Esophagus squamous epithelium (tissue), 5 donors: ENCODE measurements around the gene CHST12. TPM values are rescaled to one million over a fixed set of nuclear protein-coding genes. Genes with fewer than 3 reads are reported as not detected.

Experiments used
- DNase-seq: peaks from one replicate; lab custom pipeline; 2025; lab: John Stamatoyannopoulos, UW
- H3K27ac ChIP-seq, 4 donors: fragments of 200-600 bp; sonication (generic); one replicate each; pipeline ENCODE4 v1.5.1; 2016 to 2019; ENCODE audit warnings: mild to moderate bottlenecking in 1 of 4
- H3K27me3 ChIP-seq, 4 donors: fragments of 200-600 bp; sonication (generic); 1 replicate in 3 of 4; 2 replicates in 1 of 4; pipeline versions ENCODE4 v1.5.1 to v1.6.0; 2017 to 2021; ENCODE audit warnings: antibody characterized with exemption in 1 of 4
- H3K36me3 ChIP-seq, 3 donors: fragments of 200-600 bp; sonication (generic); one replicate each; pipeline ENCODE4 v1.5.1; 2016 to 2019
- H3K4me1 ChIP-seq, 3 donors: fragments of 200-600 bp; sonication (generic); one replicate each; pipeline ENCODE4 v1.5.1; 2017 to 2019
- H3K4me3 ChIP-seq, 4 donors: fragments of 200-600 bp; sonication (generic); 1 replicate in 3 of 4; 2 replicates in 1 of 4; pipeline ENCODE4 v1.5.1; 2016 to 2019; ENCODE audit warnings: mild to moderate bottlenecking in 2 of 4, moderate library complexity in 1 of 4
- H3K9me3 ChIP-seq, 3 donors: fragments of 200-600 bp; sonication (generic); one replicate each; pipeline ENCODE4 v1.5.1; 2016 to 2019
- POLR2A ChIP-seq, 4 donors: fragments of 450-650 bp; IDR thresholded peaks; one replicate each; pipeline ENCODE4 v1.6.1; 2017; ENCODE audit warnings: antibody characterized with exemption in 4 of 4, mild to moderate bottlenecking in 4 of 4, moderate library complexity in 3 of 4
- WGBS, 2 donors: methylation state at CpG; one replicate each; pipeline ENCODE4 v1.1.5; 2018; 5-methylcytosine and 5-hydroxymethylcytosine counted together
- intact Hi-C: fragments of 100-400 bp; cut with DNase I; formaldehyde crosslinking; loops from one replicate; pipeline ENCODE4 v1.15.0; 2022
- total RNA-seq, 4 donors: library from RNA; depleted of rRNA; stranded (reverse); fragments of >200 nt; gene quantifications; one replicate each; pipeline ENCODE4 v1.1.0, GENCODE V29; 2016
- TF ChIP-seq, protein P1 (sequence below), 6 experiments: fragments of 450-650 bp in 4 of 6; fragments of 200-600 bp in 2 of 6; sonication (generic) in 2 of 6; IDR thresholded peaks; one replicate each; pipeline ENCODE4 v1.5.1; 2016 to 2019; ENCODE audit warnings: antibody characterized with exemption in 6 of 6, mild to moderate bottlenecking in 4 of 6, moderate library complexity in 4 of 6
- donor health status: DM: yes; HTN: yes; CAD: no.

CHST12 gene
- total RNA-seq, 4 donors from 2014 or later: 1.5 to 11.8 (median 5.0) TPM

DNA sequence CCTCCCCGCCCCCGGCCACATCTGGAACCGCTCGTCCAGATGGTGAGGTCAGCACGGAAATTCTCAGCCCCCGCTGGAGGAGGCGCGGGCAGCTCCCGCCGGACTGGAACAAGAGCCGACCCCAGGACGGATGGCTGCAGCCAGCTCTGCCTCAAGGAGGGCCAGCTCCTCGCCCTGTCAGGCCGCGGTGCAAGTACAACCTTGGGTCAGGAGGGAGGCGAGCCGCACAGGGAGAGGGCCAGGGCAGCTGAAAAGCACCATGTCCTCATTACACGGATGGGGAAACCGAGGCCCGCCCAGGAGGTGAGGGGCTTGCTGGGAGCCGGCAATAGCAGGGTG, 76.6 kb downstream of the CHST12 start:
- 64 to 100% methylated on average over 2 to 4 of the region's 21 CpGs for WGBS, 2 donors

DNA sequence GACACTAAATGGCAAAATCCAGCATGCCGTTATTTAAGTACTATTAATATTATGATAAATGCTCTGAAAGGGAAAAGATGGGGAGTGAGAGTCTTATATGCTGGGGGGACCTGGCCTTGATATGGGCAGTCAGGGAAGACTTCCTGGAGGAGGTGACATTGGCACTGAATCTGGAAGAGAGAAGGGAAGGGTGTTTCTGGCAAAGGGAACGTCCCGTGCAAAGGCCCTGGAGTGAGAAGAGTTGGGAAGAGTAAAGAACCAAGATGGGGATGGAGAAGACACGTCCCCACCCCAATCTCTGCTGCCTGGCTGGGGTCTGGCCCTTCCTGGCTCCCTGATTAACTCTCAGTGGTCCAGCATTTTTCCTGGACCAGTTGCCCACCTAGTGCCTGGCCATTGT, 77.8 kb downstream of the CHST12 start:
- Histone ChIP-seq H3K9me3 (peaks cover 0 to 14% (median 9%) of the 10 kb centered on the region in 3 donors), H3K4me3 (no peak overlapping the region), H3K27ac (no peak overlapping the region), H3K27me3 (peaks cover 0 to 86% (median 1%) of the 10 kb centered on the region in 4 donors), H3K4me1 (peaks cover 11 to 24% (median 20%) of the 10 kb centered on the region in 3 donors), H3K36me3 (no peaks in the 10 kb centered on the region)
- WGBS, 2 donors: 69 to 79% methylated on average over 3 to 4 of the region's 4 CpGs
- intact Hi-C loops: no loop called here
- DNase-seq: no peak
- TF ChIP-seq, protein P1, sequence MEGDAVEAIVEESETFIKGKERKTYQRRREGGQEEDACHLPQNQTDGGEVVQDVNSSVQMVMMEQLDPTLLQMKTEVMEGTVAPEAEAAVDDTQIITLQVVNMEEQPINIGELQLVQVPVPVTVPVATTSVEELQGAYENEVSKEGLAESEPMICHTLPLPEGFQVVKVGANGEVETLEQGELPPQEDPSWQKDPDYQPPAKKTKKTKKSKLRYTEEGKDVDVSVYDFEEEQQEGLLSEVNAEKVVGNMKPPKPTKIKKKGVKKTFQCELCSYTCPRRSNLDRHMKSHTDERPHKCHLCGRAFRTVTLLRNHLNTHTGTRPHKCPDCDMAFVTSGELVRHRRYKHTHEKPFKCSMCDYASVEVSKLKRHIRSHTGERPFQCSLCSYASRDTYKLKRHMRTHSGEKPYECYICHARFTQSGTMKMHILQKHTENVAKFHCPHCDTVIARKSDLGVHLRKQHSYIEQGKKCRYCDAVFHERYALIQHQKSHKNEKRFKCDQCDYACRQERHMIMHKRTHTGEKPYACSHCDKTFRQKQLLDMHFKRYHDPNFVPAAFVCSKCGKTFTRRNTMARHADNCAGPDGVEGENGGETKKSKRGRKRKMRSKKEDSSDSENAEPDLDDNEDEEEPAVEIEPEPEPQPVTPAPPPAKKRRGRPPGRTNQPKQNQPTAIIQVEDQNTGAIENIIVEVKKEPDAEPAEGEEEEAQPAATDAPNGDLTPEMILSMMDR (IDR thresholded peaks at IDR 0.05): no peak
- no peak for TF ChIP-seq POLR2A (IDR thresholded peaks at IDR 0.05)

More for the DNA sequence above, 76.6 kb downstream of the CHST12 start:
- H3K27me3 ChIP-seq: peaks cover 0 to 89% (median 1%) of the 10 kb centered on the region in 4 donors
- no peak for DNase-seq
- no peak overlapping the region for H3K27ac ChIP-seq
- no peak overlapping the region for H3K4me3 ChIP-seq
- H3K4me1 ChIP-seq: peaks cover 11 to 24% (median 20%) of the 10 kb centered on the region in 3 donors
- H3K9me3 ChIP-seq: peaks cover 0 to 14% (median 9%) of the 10 kb centered on the region in 3 donors
- intact Hi-C loops: no loop called here
- TF ChIP-seq, protein P1 (IDR thresholded peaks at IDR 0.05): no peak
- TF ChIP-seq POLR2A (IDR thresholded peaks at IDR 0.05): no peak
- H3K36me3 ChIP-seq: no peaks in the 10 kb centered on the region

DNA sequence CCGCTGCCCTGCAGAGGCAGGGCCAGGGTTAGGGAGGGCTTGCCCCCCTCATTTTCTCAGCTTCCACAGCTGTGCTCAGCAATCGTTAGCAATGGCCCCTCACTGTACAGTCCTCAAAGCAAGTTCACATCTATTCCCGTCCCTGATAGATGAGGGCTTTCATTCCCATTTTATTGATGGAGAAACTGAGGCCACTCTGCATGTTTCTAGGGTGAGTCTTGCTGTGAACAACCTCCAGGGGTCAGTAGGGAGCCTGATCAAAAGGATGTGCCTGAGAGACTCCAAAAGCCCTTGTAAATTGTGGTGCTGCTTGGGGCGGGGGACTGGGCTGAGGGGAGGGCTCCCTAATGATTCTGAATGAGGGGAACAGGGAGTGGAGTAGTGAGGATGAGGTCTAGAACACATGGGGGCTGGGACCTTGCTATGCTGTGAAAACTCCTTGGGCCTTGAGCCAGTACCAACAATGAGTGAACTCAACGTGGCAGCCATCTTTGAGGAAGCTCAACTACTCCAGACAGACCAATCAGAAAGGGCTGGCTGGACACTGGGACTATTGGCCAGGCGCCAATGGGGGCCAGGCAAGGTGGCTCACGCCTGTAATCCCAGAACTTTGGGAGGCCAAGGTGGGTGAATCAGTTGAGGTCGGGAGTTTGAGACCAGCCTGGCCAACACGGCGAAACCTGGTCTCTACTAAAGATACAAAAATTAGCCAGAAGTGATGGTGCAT, 79.5 kb downstream of the CHST12 start:
- Histone ChIP-seq H3K4me1 (peaks cover 7 to 23% (median 18%) of the 10 kb centered on the region in 3 donors), H3K27me3 (peaks cover 0 to 80% (median 0%) of the 10 kb centered on the region in 4 donors), H3K27ac (no peak overlapping the region), H3K4me3 (no peak overlapping the region), H3K9me3 (peaks cover 0 to 14% (median 9%) of the 10 kb centered on the region in 3 donors), H3K36me3 (no peaks in the 10 kb centered on the region)
- WGBS, 2 donors: 84 to 93% methylated on average over 5 to 10 of the region's 10 CpGs
- intact Hi-C loops: no loop called here
- no peak for DNase-seq
- TF ChIP-seq, protein P1 (IDR thresholded peaks at IDR 0.05): no peak
- no peak for TF ChIP-seq POLR2A (IDR thresholded peaks at IDR 0.05)

DNA sequence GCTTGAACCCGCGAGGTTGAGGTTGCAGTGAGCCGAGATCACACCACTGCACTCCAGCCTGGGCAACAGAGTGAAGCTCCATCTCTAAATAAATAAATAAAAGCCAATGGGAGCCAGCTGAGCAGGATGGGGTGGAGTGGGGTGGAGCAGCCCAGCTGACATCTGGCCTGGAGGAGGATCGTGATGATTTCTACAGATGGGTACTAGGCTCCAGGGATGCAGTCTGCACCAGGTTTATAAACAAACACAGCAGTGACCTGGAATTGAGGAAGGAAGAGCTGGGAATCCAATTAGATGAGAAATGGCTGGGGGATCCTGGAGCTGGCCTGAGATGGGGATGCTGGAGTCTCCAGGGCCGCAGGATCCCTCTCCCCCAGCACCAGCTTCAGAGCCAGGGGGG, 80.1 kb downstream of the CHST12 start:
- no peak for DNase-seq
- WGBS, 2 donors: 54 to 68% methylated on average over 4 to 5 of the region's 5 CpGs
- TF ChIP-seq, protein P1 (IDR thresholded peaks at IDR 0.05): no peak
- TF ChIP-seq POLR2A (IDR thresholded peaks at IDR 0.05): no peak
- Histone ChIP-seq H3K27me3 (peaks cover 0 to 80% (median 0%) of the 10 kb centered on the region in 4 donors), H3K4me3 (no peak overlapping the region), H3K27ac (no peak overlapping the region), H3K9me3 (peaks cover 0 to 14% (median 9%) of the 10 kb centered on the region in 3 donors), H3K36me3 (no peaks in the 10 kb centered on the region), H3K4me1 (peaks cover 3 to 23% (median 18%) of the 10 kb centered on the region in 3 donors)
- intact Hi-C loops: no loop called here

DNA sequence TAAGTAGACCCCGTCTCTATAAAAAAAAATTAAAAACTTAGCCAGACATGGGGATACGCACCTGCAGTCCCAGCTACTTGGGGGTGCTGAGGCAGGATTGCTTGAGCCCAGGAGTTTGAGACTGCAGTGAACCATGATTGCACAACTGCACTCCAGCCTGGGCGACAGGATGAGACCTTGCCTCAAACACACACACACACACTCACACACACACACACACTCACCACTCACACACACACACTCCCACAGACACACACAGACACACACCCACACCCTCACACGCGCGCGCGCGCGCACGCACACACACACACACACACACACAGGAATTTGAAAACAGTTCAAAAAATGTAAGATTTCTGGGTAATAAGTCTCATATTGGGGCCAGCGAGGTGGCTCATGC, 81.5 kb downstream of the CHST12 start:
- TF ChIP-seq, protein P1 (IDR thresholded peaks at IDR 0.05): no peak
- TF ChIP-seq POLR2A (IDR thresholded peaks at IDR 0.05): no peak
- no peak overlapping the region for H3K4me3 ChIP-seq
- H3K36me3 ChIP-seq: no peaks in the 10 kb centered on the region
- intact Hi-C loops: no loop called here
- DNase-seq: no peak
- H3K27ac ChIP-seq: no peak overlapping the region
- WGBS, 2 donors: 69 to 87% methylated on average over 8 to 12 of the region's 12 CpGs
- peaks cover 0 to 75% (median 0%) of the 10 kb centered on the region in 4 donors for H3K27me3 ChIP-seq
- H3K9me3 ChIP-seq: peaks cover 0 to 14% (median 9%) of the 10 kb centered on the region in 3 donors
- H3K4me1 ChIP-seq: peaks cover 3 to 29% (median 18%) of the 10 kb centered on the region in 3 donors
